ENCODE data around the gene TOMM20L.

DNA sequence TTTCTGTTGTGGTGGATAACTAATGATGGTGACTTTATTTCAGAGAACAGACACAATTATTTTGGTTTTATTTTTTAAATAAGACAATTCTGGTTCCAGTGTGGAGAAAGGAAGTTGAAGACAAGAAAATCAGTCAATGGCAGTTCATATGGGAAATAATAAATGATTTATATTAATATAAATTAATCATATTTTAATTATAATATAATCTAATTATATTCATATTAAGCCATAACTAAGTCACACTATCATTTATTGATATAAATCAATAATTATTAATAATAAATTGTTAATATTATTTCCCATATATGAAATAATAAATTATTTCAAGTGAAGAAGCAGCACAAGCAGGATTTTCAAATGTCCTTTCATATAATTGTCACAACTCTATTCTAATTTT lies 2.8 kb downstream of the TOMM20L start:
- TF ChIP-seq SUZ12 (IDR thresholded peaks at IDR 0.05), result no peak
- no peak for TF ChIP-seq L3MBTL2 (conservative IDR thresholded peaks at IDR 0.05)
- no peak for TF ChIP-seq ELF4 (IDR thresholded peaks at IDR 0.05)
